GM21360 (cell line): ENCODE measurements around the gene TMEM19.

Experiments used
- ATAC-seq: cut with Tn5 transposase; IDR thresholded peaks from one replicate; pipeline ENCODE4 v1.9.1; 2021; ENCODE audit warnings: mild to moderate bottlenecking, moderate library complexity; ENCODE audit not compliant: unreplicated experiment

TMEM19 gene

GRCh38 chr12:71708658-71709057 is 22.8 kb downstream of the TMEM19 start:
- no peak for ATAC-seq

DNA sequence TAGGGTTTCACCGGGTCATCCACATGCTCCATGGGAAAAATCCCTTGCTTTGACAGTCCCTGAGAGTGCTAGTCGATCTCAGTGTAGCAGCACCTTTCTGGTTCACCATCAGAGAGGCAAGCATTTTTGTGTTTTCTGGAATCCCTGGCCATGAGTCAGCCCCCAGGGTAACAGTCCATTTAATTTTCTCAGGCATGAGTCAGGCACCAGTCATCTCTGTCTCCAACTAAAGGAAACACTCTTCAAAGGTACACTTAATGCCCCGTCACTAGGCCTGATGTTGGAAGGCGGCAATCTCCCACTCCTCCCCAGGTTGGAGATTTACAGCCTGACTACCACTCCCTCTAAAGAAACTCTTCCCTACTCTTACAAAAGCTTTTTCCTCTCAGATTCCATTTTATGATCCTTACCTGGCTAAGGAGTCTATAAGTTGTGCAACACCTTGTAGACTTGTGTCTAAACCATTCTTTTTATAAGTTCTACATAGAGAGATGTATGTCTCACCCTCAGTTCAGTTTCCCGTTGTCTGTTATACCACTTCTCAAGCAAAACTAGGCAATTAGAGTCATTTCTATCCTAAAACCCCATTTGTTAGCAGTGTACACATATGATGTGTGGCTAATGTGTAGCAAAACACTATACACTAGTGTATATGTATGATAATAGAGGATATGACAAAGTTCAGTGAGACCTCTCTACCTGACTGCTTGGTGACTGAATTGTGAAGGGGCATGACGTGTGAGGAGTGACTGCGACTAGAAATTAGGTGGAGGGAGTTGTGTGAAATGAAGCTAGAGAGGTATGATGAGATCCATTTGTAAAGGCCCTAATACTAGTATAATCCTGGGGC is 24.6 kb downstream of the TMEM19 start:
- no peak for ATAC-seq

DNA sequence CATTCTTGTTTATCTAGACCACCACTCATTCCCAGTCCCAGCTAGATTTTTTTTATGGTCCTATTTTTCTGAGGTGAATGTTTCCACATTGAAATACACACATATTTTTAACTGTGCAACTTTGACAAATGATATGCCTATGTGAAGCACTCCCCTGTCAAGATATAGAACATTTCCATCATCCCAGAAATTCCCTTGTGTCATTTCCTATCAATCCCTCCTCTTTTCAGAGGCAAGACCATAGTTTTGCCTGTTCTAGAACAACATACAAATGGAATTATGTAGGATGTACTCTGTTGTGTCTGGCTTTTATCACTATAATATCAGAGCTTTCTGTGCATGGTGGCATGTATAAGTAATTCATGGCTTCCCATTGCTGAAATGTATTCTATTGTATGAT is 32.7 kb downstream of the TMEM19 start:
- no peak for ATAC-seq

GRCh38 chr12:71719647-71720370 is 33.9 kb downstream of the TMEM19 start:
- ATAC-seq = no peak

- ATAC-seq = no peak
Measured at GRCh38 chr12:71721783-71722505, 36.1 kb downstream of the TMEM19 start.

DNA sequence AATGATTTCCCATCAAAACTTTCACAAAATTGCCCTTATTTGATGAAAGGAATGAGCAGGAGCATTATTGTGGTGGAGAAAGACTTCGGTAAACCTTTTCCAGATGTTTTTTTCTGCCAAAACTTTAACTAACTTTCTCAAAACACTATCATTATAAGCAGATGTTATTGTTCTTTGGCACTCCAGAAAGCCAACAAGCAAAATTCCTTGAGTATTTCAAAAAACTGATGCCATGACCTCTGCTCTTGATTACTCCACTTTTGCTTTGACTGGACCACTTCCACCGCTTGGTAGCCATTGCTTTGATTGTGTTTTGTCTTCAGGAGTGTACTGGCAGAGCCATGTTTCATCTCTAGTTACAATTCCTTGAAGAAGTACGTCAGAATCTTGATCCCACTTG is 39.1 kb downstream of the TMEM19 start:
- ATAC-seq = no peak

- no peak for ATAC-seq
Measured at GRCh38 chr12:71726548-71726947, 40.7 kb downstream of the TMEM19 start.

GRCh38 chr12:71727958-71728357 is 42.1 kb downstream of the TMEM19 start:
- ATAC-seq = no peak

GRCh38 chr12:71730936-71731335 is 45.1 kb downstream of the TMEM19 start:
- no peak for ATAC-seq

DNA sequence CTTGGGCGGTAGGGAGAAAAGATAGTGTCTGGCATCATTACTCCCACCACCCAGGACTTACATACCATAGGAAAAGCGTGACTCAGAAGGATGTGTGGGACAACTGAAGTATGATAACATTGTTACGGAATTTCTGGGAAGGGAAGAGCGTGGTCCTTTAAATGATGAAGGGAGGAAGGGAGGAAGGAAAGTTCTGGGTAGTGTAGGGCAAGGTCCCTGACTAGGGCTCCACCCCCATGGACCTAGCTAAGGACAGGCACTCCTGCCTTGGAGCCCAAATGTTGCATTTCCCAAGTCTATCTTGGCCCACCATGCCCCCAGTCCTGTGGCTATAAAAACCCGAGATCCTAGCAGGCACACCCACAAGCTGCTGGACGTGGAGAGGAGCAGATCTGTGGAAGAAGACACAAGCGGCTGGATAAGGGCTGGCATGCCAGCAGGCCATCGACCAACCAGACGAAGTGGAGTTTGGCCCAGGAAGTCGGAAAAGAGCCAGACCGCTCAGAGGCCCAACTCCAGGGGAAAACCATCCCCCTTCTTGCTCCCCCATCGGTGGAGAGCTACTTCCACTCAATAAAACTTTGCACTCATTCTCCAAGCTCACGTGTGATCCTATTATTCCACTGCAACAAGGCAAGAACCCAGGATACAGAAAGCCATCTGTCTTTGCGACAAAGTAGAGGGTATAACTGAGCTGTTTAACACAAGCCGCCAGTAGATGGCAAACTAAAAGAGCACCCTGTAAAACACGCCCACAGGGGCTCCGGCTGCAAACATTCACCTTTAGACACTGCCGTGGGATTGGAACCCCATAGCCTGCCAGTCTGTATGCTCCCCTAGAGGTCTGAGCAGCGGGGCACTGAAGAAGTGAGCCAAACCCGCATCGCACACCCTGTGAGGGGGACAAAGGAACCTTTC is 45.8 kb downstream of the TMEM19 start:
- ATAC-seq = peak; percentile 88

- ATAC-seq = no peak
Measured at GRCh38 chr12:71732357-71732712, 46.5 kb downstream of the TMEM19 start.

DNA sequence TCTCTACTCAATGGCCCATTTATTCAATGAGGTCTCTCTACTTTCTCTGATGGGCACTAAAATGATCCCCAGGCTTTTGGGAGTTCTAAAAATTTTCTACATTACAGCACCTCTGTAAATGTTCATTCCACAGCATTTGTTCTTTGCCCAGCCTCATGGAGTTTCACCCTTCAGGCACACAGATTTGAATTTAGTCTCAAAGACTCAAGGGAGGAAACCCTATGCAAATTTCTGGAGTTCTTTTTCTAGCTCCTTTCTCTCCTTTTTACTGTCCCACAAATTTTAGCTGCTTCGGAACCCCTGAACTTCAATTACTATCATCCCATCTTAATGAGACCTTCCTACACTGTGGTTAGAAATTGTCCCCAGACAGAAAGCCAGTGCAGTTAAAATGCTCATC is 51.3 kb downstream of the TMEM19 start:
- no peak for ATAC-seq

GRCh38 chr12:71742998-71743397 is 57.1 kb downstream of the TMEM19 start:
- ATAC-seq = no peak

- no peak for ATAC-seq
Measured at GRCh38 chr12:71744522-71745300, 58.8 kb downstream of the TMEM19 start.

DNA sequence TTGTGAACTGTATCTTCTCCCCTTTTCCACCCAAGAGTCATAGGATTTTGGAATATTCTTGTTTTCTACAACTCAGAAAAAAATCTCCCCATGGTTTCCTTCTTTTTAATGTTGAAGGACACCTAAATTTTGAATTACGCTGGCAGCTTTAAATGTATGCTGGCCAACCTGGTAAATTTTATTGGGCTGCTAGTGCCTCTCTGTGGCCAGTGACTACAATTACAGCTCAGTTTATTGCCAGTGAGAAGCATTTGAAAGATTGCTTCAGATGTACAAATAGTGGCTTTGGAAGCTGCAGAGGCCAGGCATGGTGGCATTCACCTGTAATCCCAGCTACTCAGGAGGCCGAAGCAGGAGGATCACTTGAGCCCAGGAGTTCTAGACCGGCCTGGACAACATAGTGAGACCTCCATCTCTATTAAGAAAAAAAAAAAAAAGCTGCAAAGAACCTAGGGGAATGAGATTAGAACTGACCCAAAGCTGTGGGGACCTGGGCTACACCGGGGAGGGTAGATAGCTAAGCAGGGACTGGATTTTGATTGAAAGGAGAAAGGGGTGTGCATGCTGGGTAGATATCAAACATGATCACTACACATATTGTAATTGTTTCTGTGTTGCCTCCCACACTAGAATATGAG is 61.2 kb downstream of the TMEM19 start:
- peak; percentile 95 for ATAC-seq

- ATAC-seq = no peak
Measured at GRCh38 chr12:71748081-71748850, 62.4 kb downstream of the TMEM19 start.

GRCh38 chr12:71749666-71750065 is 63.8 kb downstream of the TMEM19 start:
- ATAC-seq = no peak

DNA sequence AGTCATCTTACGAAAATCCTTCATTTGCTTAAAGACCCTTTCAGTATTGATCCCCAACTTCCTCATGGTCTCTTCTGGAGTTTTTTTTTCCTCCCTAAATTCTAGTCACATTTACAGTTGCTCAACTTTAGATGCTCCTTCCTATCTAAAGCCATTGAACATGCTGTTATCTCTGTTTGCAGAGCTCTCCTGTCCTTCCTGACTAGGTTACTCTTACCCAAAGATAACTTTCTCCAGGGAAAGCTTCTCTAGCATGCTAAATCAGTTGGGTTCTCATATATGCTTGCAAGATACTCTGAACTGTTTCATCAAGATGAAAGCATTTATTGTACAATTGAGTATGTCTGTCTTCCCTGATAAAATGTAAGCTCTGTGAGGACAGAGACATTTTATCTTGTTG is 67.0 kb downstream of the TMEM19 start:
- ATAC-seq = no peak
